ENCODE data around the gene CFAP46.
"Not testable (repeated sequence)": the region's sequence is repeated elsewhere in the genome, so short reads cannot be mapped to it uniquely, and the experiment has no call there.

The CFAP46 gene

DNA sequence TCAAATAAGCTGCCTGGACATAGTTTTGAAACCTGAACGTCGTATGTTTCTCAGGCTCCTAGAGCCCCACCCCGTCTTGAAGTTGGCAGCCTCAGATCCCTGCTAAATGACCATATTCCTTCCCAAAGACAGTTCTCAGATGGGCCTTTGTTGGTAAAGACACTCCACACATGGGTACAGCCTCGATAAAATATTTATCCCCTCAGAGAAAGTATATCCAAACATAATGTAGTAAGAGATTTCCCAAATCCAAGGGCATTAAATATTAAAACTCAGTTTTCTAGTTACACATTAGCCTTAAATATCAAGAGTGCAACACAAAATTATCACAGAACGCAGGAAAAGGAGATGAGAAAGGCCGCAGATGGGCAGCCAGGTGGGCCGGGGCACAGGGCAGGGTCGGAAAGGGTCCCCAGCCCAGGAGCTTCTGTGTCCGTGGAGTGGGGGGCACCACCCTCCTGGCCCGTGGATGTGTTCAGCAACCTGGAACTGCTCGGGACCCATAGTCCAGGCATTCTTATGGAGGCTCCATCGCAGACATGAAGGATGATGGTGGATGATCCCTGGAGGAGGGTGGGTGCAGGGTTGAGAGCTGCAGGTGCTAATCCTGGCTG, 1.5 kb upstream of the CFAP46 start:
- DNase-seq (ENCODE audit: low spot score) = no peak

DNA sequence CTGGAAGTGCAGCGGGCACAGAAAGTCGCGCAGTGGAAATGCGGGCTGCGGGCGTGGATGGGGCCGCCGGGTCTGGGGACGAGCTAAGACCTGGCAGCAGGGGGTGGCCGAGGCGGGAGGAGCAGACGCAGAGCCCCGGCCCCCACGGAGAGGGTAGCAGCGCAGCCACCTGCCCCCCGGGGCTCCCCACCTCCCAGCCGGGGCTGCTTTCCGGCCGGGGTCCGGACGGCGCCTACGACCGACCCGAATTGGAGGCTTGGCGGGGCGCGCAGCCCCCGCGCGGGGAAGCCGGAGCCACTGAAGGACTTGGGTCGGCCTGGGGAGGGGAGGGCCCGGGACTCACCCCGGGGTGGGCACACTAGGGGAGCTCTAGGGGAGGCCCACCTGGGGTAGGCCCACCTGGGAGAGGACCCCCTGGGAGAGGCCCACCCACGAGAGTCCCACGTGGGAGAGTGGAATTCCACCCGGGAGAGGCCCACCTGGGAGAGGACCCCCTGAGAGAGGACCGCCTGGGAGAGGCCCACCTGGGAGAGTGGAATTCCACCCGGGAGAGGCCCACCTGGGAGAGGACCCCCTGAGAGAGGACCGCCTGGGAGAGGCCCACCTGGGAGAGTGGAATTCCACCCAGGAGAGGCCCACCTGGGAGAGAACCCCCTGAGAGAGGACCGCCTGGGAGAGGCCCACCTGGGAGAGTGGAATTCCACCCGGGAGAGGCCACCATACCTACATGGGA, 854 bp upstream of the CFAP46 start:
- no peak for DNase-seq (ENCODE audit: low spot score)

DNA sequence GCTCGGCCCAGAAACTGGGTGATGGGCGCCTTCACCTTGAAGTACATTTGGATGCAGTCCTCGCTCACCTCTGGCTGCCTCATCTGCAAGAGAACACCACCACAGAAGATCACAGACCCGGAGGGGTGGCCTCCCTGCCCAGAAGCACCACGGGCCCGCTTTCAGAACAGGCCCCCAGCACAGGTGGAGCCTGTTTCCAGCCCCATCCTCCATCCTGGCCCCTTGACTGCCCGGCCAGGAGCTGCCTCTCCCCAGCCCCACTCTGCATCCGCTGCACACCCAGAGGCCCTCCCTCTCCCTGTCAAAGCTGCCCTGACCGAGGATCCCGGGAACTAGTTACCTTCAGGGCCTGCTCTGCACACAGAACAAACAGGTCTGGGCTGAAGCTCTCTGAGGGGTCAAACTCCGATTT, 724 bp downstream of the CFAP46 start:
- DNase-seq (ENCODE audit: low spot score) = no peak

DNA sequence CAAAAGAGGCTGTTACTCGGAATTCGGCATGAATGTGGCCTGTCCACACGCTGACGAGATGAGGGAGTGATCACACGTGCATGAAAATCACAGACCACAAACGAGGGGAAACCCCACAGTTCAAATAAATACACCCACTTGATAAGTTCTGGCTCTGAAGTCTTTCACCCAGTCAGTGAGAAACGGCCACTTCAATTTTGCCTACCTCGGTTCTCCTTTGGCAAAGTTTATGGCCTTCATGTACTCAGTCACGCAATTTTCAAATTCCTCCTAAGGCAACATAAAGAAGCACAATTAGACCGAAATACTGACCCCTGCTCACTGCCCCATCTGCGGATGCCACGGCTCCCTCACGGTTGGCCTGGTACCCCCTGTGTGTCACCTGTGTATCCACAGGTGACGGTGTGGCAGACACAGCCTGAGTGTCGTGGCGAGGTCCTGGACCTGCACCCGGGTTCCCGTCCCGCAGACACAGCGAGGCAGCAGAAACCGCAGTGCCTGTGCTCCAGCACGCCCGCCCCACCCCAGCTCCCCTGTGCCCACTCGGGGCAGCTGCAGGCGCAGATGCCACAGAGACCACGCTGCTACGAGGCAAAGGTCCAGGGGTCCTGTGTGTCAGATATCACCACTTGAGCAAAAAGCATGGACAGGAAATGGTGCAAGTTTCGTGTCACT, 1.4 kb downstream of the CFAP46 start:
- no peak for DNase-seq (ENCODE audit: low spot score)

DNA sequence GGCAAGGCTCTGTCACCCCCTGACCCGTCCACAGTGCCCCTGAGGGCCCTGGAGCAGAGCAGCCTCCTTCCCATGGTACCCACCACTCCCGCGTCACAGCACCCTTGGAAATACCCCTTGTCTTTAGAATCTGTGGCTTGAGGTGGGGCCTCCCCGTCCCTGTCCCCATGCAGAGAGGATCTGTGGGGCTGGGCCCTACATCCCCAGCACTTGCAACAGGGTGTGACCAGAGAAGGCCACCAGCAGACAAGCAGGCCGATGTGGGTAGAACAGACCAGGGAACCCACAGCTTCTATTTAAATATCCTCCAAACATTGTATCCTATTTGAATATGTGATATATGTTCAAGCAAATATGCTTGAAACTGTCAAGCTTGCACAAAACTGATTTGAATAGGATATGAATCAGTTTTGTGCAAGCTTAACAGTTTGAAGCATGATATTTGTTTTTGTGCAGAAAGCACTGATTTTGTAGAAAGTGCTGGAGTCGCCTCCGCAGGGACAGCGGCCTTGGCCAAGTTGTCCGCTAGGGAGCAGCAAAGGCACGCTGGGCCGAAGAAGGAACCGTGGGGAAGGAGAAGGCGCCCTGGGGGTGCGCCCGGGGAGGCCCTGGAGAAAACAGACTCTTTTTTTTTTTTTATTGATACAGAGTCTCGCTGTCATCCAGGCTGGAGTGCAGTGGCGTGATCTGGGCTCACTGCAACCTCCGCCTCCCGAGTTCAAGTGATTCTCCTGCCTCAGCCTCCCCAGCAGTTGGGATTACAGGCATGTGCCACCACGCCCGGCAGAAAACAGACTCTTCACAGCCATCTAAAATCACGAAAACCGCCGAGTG, 2.2 kb downstream of the CFAP46 start:
- DNase-seq (ENCODE audit: low spot score) = peak; percentile 76

DNA sequence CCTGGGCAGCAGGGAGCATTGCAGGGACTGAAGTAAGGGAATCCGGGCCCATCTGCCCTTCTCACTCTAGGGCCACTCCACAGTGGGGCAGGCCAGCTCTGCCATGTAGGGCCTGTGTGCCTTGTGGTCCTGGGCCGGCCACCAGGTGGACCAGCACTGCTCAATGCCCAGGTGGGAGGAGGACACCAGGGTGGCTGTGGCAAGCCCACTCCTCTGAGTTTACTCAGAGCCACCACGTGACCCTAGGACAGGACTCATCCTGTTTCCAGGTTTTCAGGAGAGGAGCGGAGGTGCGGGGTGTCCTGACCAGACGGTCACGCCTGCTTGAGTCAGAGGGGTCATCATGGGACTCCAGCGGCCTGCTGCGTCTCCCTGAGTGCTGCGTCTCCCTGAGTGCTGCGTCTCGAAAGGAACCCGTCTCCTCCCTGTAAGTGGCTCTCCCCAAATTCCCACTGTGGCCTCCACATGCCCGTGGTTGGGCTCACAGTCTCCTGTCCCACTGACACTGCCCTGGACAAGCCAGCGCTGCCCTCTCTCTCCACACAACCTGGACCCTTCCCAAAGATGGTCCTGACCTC, 2.9 kb downstream of the CFAP46 start:
- DNase-seq (ENCODE audit: low spot score) = no peak

DNA sequence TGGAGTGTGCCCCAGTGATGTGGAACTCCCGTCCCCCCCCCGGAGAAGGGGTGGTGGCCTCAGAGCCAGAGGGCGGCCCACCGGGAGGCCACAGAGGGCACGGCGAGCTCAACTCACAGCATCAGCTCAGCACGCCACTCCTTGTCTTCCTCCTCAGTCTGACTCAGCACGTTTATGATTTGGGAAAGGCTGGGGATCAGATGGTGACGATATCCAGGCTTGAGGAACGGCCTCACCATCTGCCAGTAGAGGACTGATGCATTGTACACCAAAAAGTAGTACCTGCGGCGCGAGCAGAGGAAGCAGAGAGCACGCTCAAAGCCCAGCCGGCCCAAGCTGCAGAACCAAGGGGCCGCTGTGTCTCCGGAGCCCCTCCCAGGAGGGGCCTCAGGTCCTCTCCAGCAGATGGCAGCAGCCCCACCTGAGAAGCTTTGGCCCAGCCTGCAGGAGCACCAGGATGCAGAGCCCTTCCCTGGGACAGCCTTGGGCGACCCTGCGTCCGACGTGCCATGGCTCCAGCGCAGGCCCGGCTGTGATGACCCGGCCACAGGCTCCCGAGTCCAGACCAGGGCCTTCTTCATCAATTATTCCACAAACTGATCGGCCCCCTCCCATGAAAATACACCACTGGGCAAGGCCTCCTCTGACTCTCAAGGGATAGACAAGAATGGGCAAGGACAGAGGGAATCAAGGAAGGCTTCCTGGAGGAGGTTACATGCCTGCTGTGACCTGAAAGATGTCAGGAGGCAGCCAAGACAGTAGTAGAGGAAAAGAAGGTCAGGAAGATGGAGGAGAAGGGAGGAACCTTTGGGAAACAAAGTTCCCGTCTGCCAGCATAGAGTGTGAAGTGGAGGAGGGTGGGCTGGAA, 3.7 kb downstream of the CFAP46 start:
- DNase-seq (ENCODE audit: low spot score) = no peak

- DNase-seq (ENCODE audit: low spot score) = no peak
Observed at GRCh38 chr10:132937861-132938260, 4.5 kb downstream of the CFAP46 start.

- no peak for DNase-seq (ENCODE audit: low spot score)
Observed at GRCh38 chr10:132934953-132935352, 7.4 kb downstream of the CFAP46 start.

DNA sequence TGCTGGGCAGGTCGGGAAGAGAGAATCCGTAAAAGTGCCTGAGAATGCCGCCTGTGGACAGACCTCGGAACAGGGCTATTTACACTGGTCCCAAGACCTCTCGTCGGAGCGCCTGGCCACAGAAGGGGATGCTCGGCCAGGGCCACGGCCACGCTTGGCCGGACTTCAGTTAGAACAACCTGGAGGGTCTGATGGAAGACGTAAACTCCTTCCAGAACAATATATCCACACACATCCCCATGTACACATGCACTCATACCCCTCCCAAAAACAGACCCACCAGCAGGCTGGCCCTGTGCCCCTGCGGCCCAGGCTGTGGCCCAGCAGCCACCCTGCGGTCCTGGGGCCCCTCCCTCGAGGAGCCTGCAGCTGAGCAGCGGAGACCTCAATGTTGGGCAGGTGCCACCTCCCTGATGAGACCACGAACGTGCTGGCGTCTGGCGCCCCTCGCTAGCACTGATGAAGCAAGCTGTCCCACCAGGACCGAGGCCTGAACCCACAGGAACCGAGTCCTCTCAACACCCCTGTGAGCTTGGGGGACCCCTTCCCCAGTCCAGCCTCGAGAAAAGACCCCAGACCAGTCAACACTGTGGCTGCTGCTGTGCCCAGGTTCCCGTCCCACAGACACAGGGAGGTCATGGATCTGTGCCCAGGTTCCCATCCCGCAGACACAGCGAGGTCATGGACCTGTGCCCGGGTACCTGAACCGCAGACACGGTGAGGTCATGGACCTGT, 8.9 kb downstream of the CFAP46 start:
- DNase-seq (ENCODE audit: low spot score) = no peak

DNA sequence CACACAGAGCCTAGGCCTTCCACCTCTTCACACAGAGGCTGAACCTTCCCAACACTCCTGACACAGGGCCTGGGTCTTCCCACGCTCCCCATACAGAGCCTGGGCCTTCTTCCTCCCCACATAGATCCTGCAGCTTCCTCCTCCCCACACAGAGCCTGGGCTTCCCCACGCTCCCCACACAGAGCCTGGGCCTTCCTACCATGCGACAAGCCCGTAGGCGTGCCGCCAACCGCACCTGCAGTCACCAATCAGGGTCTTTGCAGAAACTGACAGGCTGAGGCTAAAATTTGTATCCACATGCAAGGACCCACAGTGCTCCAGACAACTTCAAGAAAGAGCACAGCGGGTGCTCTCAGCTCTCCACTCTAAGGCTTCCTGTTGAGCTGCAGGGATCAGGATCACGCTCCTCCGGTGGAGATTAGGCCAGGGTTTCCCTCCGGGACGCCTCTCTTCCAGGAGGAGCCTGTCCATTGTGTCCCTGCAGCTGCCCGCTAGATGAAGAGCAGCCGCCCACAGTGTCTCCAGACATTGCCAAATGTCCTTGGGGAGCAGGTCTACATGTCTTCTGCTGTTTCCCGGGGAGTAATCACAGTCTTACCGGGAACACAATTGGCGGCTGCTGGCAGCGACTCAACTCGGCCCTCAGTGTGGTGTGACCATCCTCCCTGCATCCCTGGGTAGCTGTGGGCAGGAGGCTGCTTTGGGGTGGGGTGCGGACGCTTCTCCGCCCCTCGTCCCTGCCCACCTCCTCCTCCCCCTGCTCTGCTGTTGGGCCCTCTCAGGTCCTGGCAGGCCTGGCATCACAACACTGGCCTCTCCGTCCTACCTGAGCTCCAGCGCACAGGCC, 9.7 kb downstream of the CFAP46 start:
- DNase-seq (ENCODE audit: low spot score) = no peak

- DNase-seq (ENCODE audit: low spot score) = not testable (repeated sequence)
Observed at GRCh38 chr10:132931258-132932250, 10.8 kb downstream of the CFAP46 start.

DNA sequence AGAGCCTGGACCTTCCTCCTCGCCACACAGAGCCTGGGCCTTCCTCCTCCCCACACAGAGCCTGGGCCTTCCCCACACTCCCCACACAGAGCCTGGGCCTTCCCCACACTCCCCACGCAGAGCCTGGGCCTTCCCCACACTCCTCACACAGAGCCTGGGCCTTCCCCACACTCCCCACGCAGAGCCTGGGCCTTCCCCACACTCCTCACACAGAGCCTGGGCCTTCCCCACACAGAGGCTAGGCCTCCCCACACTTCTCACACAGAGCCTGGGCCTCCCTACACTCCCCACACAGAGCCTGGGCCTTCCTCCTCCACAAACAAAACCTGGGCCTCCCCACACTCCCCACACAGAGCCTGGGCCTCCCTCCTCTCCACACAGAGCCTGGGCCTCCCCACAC, 11.7 kb downstream of the CFAP46 start:
- DNase-seq (ENCODE audit: low spot score) = not testable (repeated sequence)

DNA sequence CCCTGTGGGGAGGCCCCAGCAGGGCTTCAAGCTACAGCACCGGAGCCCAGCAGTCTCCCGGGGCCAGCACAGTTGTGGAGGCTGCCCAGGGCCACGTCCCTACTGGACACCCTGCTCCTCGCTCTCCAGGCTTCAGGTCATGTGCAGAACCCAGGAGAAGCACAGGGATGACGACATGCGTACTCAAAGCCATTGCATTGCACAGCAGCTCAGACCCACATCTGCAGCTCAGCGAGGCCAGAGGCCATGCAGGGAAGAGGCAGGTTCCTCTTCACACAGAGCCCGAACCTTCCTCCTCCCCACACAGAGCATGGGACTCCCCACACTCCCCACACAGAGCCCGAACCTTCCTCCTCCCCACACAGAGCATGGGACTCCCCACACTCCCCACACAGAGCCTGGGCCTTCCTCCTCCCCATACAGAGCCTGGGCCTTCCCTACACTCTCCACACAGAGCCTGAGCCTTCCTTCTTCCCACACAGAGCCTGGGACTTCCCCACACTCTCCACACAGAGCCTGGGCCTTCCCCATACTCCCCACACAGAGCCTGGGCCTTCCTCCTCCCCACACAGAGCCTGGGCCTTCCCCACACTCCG, 12.3 kb downstream of the CFAP46 start:
- DNase-seq (ENCODE audit: low spot score) = no peak

DNA sequence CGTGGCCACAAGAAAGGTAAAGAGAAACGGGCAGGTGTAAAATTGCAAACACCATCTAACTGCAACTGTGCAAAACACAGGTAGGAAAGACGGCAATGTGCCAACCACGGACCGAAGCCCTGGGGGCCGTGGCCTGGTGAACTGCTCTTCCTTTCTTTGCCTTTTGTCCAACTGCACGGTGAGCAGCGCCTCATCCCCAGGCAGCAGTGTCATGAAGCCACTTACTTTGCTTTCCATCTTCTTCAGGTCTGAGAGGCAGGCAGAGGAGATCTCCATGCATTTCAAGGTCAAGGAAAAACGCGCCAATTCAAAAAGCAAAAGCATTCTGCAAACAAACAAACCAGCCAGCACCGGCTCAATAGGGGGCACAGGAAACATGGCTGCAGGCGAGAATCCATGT, 12.9 kb downstream of the CFAP46 start:
- DNase-seq (ENCODE audit: low spot score) = no peak

GRCh38 chr10:132928261-132928660, 14.1 kb downstream of the CFAP46 start:
- no peak for DNase-seq (ENCODE audit: low spot score)

- DNase-seq (ENCODE audit: low spot score) = no peak
Observed at GRCh38 chr10:132927824-132928223, 14.5 kb downstream of the CFAP46 start.

Measured in Ammon's horn (tissue), 1 donor.